GM12878 (cell line): Measurements from ENCODE around the gene METAP2. TPM values are rescaled to one million over a fixed set of nuclear protein-coding genes. Genes with fewer than 3 reads are reported as not detected.

ENCODE experiments used
- ATAC-seq: fragments of 200-7000 bp; cut with Tn5 transposase; 3 replicates; pipeline ENCODE4 v1.9.1; 2020; ENCODE audit warnings: mild to moderate bottlenecking, moderate library complexity
- BruUV-seq: library from RNA; stranded (reverse); fragments of 400-500 nt; replicated peaks from 2 replicates; lab custom pipeline; 2021; lab: Mats Ljungman, UMichigan
- CTCF ChIA-PET: fragments of 300-600 bp; sonication (Branson Sonifier 250); formaldehyde crosslinking; extraction: SDS; loops from one replicate; lab custom pipeline; 2021; ENCODE audit warnings: inconsistent platforms; lab: Yijun Ruan, JAX
- POLR2A ChIA-PET: fragments of 350-600 bp; formaldehyde crosslinking; extraction: SDS; loops from one replicate; lab custom pipeline; 2021; ENCODE audit warnings: inconsistent platforms; lab: Charles Lee
- RAD21 ChIA-PET: fragments of 300-600 bp; sonication (Branson Sonifier 250); formaldehyde crosslinking; loops from one replicate; lab custom pipeline; 2023; ENCODE audit warnings: antibody characterized with exemption; ENCODE audit not compliant: unreplicated experiment; lab: Charles Lee
- SMC1A ChIA-PET: fragments of 300-600 bp; sonication (Branson Sonifier 250); formaldehyde crosslinking; loops from one replicate; lab custom pipeline; 2023; ENCODE audit not compliant: unreplicated experiment, uncharacterized antibody; lab: Charles Lee
- DNase-seq: peaks from one replicate; pipeline ENCODE4 v3.0.0-alpha.2; 2011; ENCODE audit warnings: low read depth, low spot score
- FAIRE-seq: peaks from 3 replicates; lab custom pipeline; 2011; peaks lifted over from hg19 to GRCh38; lab: Jason Lieb, UNC
- H2AFZ ChIP-seq: 2 replicates; pipeline ENCODE4 v1.6.0; 2011; ENCODE audit warnings: low read depth, low read length, control low read depth; ENCODE audit not compliant: control insufficient read depth
- H3K27ac ChIP-seq: 2 replicates; pipeline ENCODE4 v1.5.1; 2011; ENCODE audit warnings: control low read depth; ENCODE audit not compliant: control insufficient read depth, insufficient read depth
- H3K27me3 ChIP-seq, 2 experiments: replicated peaks in 1 of 2; 2 replicates each; pipeline versions ENCODE4 v1.6.0 to v1.6.1; 2011; ENCODE audit warnings: low read length in 1 of 2; ENCODE audit not compliant: control insufficient read depth in 2 of 2, insufficient read depth in 2 of 2
- H3K36me3 ChIP-seq, 2 experiments: 2 replicates each; pipeline ENCODE4 v1.5.1; 2011; ENCODE audit warnings: low read length in 1 of 2; ENCODE audit not compliant: control insufficient read depth in 2 of 2, insufficient read depth in 2 of 2
- H3K4me1 ChIP-seq: 2 replicates; pipeline ENCODE4 v1.6.1; 2011; ENCODE audit warnings: mild to moderate bottlenecking, low read length, moderate library complexity, mixed read lengths; ENCODE audit not compliant: control insufficient read depth, insufficient read depth
- H3K4me2 ChIP-seq: 2 replicates; pipeline ENCODE4 v1.6.0; 2011; ENCODE audit warnings: control low read depth; ENCODE audit not compliant: control insufficient read depth, insufficient read depth
- H3K4me3 ChIP-seq: fragments of 200-600 bp; sonication (generic); 2 replicates; pipeline ENCODE4 v1.5.1; 2016
- H3K79me2 ChIP-seq: 2 replicates; pipeline ENCODE4 v1.6.0; 2011; ENCODE audit warnings: low read length; ENCODE audit not compliant: control insufficient read depth, insufficient read depth
- H3K9ac ChIP-seq: 2 replicates; pipeline ENCODE4 v1.8.0; 2011; ENCODE audit warnings: low read length, control low read depth, mixed read lengths; ENCODE audit not compliant: control insufficient read depth, insufficient read depth
- H3K9me3 ChIP-seq: replicated peaks from 3 replicates; pipeline ENCODE4 v1.5.1; 2011; ENCODE audit warnings: mild to moderate bottlenecking, low read length; ENCODE audit not compliant: control insufficient read depth, insufficient read depth
- H4K20me1 ChIP-seq: 2 replicates; pipeline ENCODE4 v1.6.0; 2011; ENCODE audit not compliant: control insufficient read depth, insufficient read depth
- CBX3 ChIP-seq: fragments of 200-600 bp; sonication (generic); IDR thresholded peaks from 2 replicates; pipeline ENCODE4 v1.6.1; 2016; ENCODE audit warnings: low read depth, borderline replicate concordance
- ESRRA ChIP-seq: IDR thresholded peaks from 2 replicates; pipeline ENCODE4 v1.6.1; 2012; ENCODE audit warnings: mild to moderate bottlenecking, low read length, improper control_type of control experiment
- NFXL1 ChIP-seq: fragments of 450-650 bp; IDR thresholded peaks from 2 replicates; pipeline ENCODE4 v1.6.1; 2017; ENCODE audit warnings: antibody characterized with exemption, mild to moderate bottlenecking, borderline replicate concordance
- RBBP5 ChIP-seq: fragments of 200-600 bp; sonication (generic); conservative IDR thresholded peaks from 2 replicates; pipeline ENCODE4 v1.6.1; 2016
- WGBS: methylation state at CpG from one replicate; pipeline ENCODE4 v1.1.6; 2016; ENCODE audit warnings: low lambda C conversion rate; ENCODE audit not compliant: insufficient replicate concordance, insufficient coverage; ENCODE audit errors: missing lambda C conversion rate; 5-methylcytosine and 5-hydroxymethylcytosine counted together
- in situ Hi-C: fragments of 300-500 bp; cut with MboI; formaldehyde crosslinking; loops from 9 replicates; pipeline ENCODE4 v1.14.3; 2018; ENCODE audit warnings: mixed read lengths
- intact Hi-C: fragments of 100-400 bp; cut with micrococcal nuclease; formaldehyde crosslinking; loops from one replicate; pipeline ENCODE4 v1.14.2; 2022; ENCODE audit not compliant: unreplicated experiment
- polyA plus RNA-seq, 11 experiments: library from polyadenylated mRNA; depleted of rRNA in 4 of 11; unstranded in 6 of 11; stranded (reverse) in 5 of 11; fragments of >200 nt; fragmentation: Nextera tagmentation in 4 of 11; fragmentation: Illumina TruSeq in 1 of 11; extraction: Ambion mirVana in 4 of 11; extraction: Trizol in 1 of 11; gene quantifications; 1 replicate in 1 of 11; 2 replicates in 10 of 11; pipeline versions ENCODE4 v1.2.1 to v1.2.3, GENCODE V29; 2011 to 2016; ENCODE audit warnings: inconsistent platforms in 2 of 11, missing spikeins in 2 of 11, low read depth in 1 of 11
- total RNA-seq, 4 experiments: library from RNA; depleted of rRNA in 3 of 4; stranded (reverse); fragments of >200 nt in 3 of 4; fragmentation: Illumina TruSeq in 1 of 4; extraction: Trizol in 1 of 4; gene quantifications; 2 replicates each; pipeline versions ENCODE4 v1.2.1 to v1.2.3, GENCODE V29; 2013 to 2021
- TF ChIP-seq, protein P1 (sequence below): fragments of 450-650 bp; IDR thresholded peaks from 2 replicates; pipeline ENCODE4 v1.6.1; 2017; ENCODE audit warnings: mild to moderate bottlenecking, moderate library complexity

METAP2 gene
- total and polyA plus RNA-seq, 10 of the 15 experiments (the other 5 are each of a cell fraction or from before 2014, with no cell fraction given), result 50.7 to 132 (median 73.9) TPM

DNA sequence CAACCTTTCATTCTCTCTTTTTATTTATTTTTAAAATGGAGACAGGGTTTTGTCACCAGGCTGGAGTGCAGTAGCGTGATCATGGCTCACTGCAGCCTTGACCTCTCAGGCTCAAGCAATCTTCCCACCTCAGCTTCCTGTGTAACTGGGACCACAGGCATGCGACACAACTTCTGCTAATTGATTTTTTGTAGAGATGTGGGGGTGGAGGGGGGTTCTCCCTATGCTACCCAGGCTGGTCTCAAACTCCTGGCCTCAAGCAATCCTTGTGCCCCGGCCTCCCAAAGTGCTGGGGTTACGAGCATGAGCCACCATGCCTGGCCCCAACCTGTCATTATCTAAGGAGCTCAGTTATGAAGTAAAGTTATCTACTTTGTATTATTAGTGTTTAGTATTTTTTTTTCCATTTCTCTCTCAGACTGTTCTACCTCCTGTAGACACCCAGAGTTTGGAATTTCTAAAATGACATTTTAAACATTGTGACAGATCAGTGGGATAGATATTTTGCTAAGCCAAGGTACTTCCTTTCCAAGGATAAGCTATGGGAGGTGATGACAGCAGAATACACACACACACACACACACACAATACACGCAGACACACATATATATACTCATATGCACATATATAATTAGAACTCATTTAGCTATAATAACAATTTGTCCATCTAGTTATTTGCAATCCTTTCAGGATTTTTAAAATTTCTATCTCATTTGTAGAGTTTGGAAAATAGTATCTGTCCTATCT, 79.4 kb downstream of the METAP2 start:
- CTCF ChIA-PET, result interaction anchor here (0.7 kb wide), 1 partner anchor 23 kb away, joined by 3 read pairs; no protein-coding TSS in a partner anchor
- no peaks in the 10 kb centered on the region for H3K36me3 ChIP-seq
- peaks cover 6% of the 10 kb centered on the region for H3K9me3 ChIP-seq
- 45% methylated on average over 5 of the region's 5 CpGs for WGBS
- no peaks in the 10 kb centered on the region for H4K20me1 ChIP-seq
- H3K79me2 ChIP-seq, result no peaks in the 10 kb centered on the region
- RAD21 ChIA-PET, result no interaction called here
- no peak overlapping the region for H3K9ac ChIP-seq
- intact Hi-C loops (no loop called here), in situ Hi-C loops (no loop called here)
- H3K4me2 ChIP-seq, result no peak overlapping the region
- DNase-seq (no peak), FAIRE-seq (no peak), ATAC-seq (no peak)
- TF ChIP-seq NFXL1, result no peak
- no peak for TF ChIP-seq ESRRA
- TF ChIP-seq, protein P1, sequence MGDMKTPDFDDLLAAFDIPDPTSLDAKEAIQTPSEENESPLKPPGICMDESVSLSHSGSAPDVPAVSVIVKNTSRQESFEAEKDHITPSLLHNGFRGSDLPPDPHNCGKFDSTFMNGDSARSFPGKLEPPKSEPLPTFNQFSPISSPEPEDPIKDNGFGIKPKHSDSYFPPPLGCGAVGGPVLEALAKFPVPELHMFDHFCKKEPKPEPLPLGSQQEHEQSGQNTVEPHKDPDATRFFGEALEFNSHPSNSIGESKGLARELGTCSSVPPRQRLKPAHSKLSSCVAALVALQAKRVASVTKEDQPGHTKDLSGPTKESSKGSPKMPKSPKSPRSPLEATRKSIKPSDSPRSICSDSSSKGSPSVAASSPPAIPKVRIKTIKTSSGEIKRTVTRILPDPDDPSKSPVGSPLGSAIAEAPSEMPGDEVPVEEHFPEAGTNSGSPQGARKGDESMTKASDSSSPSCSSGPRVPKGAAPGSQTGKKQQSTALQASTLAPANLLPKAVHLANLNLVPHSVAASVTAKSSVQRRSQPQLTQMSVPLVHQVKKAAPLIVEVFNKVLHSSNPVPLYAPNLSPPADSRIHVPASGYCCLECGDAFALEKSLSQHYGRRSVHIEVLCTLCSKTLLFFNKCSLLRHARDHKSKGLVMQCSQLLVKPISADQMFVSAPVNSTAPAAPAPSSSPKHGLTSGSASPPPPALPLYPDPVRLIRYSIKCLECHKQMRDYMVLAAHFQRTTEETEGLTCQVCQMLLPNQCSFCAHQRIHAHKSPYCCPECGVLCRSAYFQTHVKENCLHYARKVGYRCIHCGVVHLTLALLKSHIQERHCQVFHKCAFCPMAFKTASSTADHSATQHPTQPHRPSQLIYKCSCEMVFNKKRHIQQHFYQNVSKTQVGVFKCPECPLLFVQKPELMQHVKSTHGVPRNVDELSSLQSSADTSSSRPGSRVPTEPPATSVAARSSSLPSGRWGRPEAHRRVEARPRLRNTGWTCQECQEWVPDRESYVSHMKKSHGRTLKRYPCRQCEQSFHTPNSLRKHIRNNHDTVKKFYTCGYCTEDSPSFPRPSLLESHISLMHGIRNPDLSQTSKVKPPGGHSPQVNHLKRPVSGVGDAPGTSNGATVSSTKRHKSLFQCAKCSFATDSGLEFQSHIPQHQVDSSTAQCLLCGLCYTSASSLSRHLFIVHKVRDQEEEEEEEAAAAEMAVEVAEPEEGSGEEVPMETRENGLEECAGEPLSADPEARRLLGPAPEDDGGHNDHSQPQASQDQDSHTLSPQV, result no peak
- TF ChIP-seq RBBP5, result no peak
- no peak for TF ChIP-seq CBX3
- POLR2A ChIA-PET, result no interaction called here
- H3K27ac ChIP-seq, result no peak overlapping the region
- no TSS peak for BruUV-seq
- H3K27me3 ChIP-seq, result peaks cover 3 to 9% of the 10 kb centered on the region in 2 experiments
- no peaks in the 10 kb centered on the region for H3K4me1 ChIP-seq
- SMC1A ChIA-PET, result interaction anchor here (0.6 to 1.8 kb wide), 3 partner anchors 11 to 227 kb away, joined by 3 to 5 read pairs (median 3); no protein-coding TSS in a partner anchor
- H2AFZ ChIP-seq, result no peak overlapping the region
- no peak overlapping the region for H3K4me3 ChIP-seq
